Activated effector memory CD4-positive, alpha-beta T cell treated with anti-CD3 and anti-CD28 coated beads, Interleukin-2, amount 50 U/mL, for 16 hours (primary cell): ENCODE data around the gene SLC16A12.

Experiments used
- DNase-seq: peaks from one replicate; pipeline ENCODE4 v3.0.0-alpha.2; 2020

The SLC16A12 gene

GRCh38 chr10:89535171-89536012 lies at the start of gene SLC16A12:
SLC16A12 (minus strand) TSS chr10:89535594; CDS start chr10:89462578, 73,016 bp downstream.
- no peak for DNase-seq

- DNase-seq: no peak
Observed at GRCh38 chr10:89582022-89582421, 46.6 kb upstream of the SLC16A12 start.

GRCh38 chr10:89580243-89580642 lies 44.8 kb upstream of the SLC16A12 start:
- no peak for DNase-seq

GRCh38 chr10:89576696-89577095 lies 41.3 kb upstream of the SLC16A12 start:
- DNase-seq: no peak

- no peak for DNase-seq
Observed at GRCh38 chr10:89576022-89576421, 40.6 kb upstream of the SLC16A12 start.

- DNase-seq: no peak
Observed at GRCh38 chr10:89575031-89575430, 39.6 kb upstream of the SLC16A12 start.

- no peak for DNase-seq
Observed at GRCh38 chr10:89574368-89574767, 39.0 kb upstream of the SLC16A12 start.

- no peak for DNase-seq
Observed at GRCh38 chr10:89567576-89568245, 32.3 kb upstream of the SLC16A12 start.

- no peak for DNase-seq
Observed at GRCh38 chr10:89566992-89567391, 31.6 kb upstream of the SLC16A12 start.

GRCh38 chr10:89566095-89566950 lies 30.9 kb upstream of the SLC16A12 start:
- no peak for DNase-seq

- no peak for DNase-seq
Observed at GRCh38 chr10:89565180-89565579, 29.8 kb upstream of the SLC16A12 start.

- DNase-seq: no peak
Observed at GRCh38 chr10:89563861-89564478, 28.6 kb upstream of the SLC16A12 start.

- DNase-seq: no peak
Observed at GRCh38 chr10:89563311-89563710, 27.9 kb upstream of the SLC16A12 start.

- no peak for DNase-seq
Observed at GRCh38 chr10:89556600-89556999, 21.2 kb upstream of the SLC16A12 start.

- no peak for DNase-seq
Observed at GRCh38 chr10:89555688-89556445, 20.5 kb upstream of the SLC16A12 start.

GRCh38 chr10:89554433-89554832 lies 19.0 kb upstream of the SLC16A12 start:
- DNase-seq: no peak

- no peak for DNase-seq
Observed at GRCh38 chr10:89553064-89553734, 17.8 kb upstream of the SLC16A12 start.

GRCh38 chr10:89552213-89552612 lies 16.8 kb upstream of the SLC16A12 start:
- DNase-seq: no peak

- no peak for DNase-seq
Observed at GRCh38 chr10:89550509-89550908, 15.1 kb upstream of the SLC16A12 start.

- no peak for DNase-seq
Observed at GRCh38 chr10:89549510-89549909, 14.1 kb upstream of the SLC16A12 start.

GRCh38 chr10:89548673-89549072 lies 13.3 kb upstream of the SLC16A12 start:
- DNase-seq: no peak
